NB4 (cell line): ENCODE measurements around the gene CROT.

Experiments used
- CTCF ChIP-seq: IDR thresholded peaks from one replicate; pipeline ENCODE4 v1.5.1; 2012; ENCODE audit warnings: low read depth, low read length
- MAX ChIP-seq: IDR thresholded peaks from 2 replicates; pipeline ENCODE4 v1.6.1; 2011; ENCODE audit warnings: low read depth, low read length
- POLR2A ChIP-seq: IDR thresholded peaks from 2 replicates; pipeline ENCODE4 v1.6.1; 2011; ENCODE audit warnings: mild to moderate bottlenecking; ENCODE audit not compliant: insufficient read length; ENCODE audit errors: extremely low read depth

- TF ChIP-seq CTCF, result no peak
- no peak for TF ChIP-seq POLR2A
- no peak for TF ChIP-seq MAX
Observed at GRCh38 chr7:87420173-87420572, 74.7 kb downstream of the CROT start.
